ENCODE results near the gene IL1RAP.

GRCh38 chr3:190690246-190690645 lies 176.4 kb downstream of the IL1RAP start:
- TF ChIP-seq POLR2AphosphoS5 (IDR thresholded peaks at IDR 0.05), result no peak
- TF ChIP-seq CTCF (IDR thresholded peaks at IDR 0.05), result no peak

Data from prostate gland (tissue), 2 donors.